GM18511 (cell line): ENCODE results near the gene EPM2AIP1.
"Not testable (repeated sequence)": the region's sequence is repeated elsewhere in the genome, so short reads cannot be mapped to it uniquely, and the experiment has no call there.

Source experiments
- ATAC-seq: cut with Tn5 transposase; IDR thresholded peaks from one replicate; pipeline ENCODE4 v1.9.1; 2021; ENCODE audit warnings: mild to moderate bottlenecking, moderate library complexity; ENCODE audit not compliant: unreplicated experiment

EPM2AIP1 gene

DNA sequence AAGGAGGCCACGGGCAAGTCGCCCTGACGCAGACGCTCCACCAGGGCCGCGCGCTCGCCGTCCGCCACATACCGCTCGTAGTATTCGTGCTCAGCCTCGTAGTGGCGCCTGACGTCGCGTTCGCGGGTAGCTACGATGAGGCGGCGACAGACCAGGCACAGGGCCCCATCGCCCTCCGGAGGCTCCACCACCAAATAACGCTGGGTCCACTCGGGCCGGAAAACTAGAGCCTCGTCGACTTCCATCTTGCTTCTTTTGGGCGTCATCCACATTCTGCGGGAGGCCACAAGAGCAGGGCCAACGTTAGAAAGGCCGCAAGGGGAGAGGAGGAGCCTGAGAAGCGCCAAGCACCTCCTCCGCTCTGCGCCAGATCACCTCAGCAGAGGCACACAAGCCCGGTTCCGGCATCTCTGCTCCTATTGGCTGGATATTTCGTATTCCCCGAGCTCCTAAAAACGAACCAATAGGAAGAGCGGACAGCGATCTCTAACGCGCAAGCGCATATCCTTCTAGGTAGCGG lies at the start of gene EPM2AIP1:
TSS of gene EPM2AIP1 (minus strand) at position 326 of the 520 bp plus-strand sequence. CDS start at position 272, 54 bp downstream.
- peak; percentile 88 for ATAC-seq

DNA sequence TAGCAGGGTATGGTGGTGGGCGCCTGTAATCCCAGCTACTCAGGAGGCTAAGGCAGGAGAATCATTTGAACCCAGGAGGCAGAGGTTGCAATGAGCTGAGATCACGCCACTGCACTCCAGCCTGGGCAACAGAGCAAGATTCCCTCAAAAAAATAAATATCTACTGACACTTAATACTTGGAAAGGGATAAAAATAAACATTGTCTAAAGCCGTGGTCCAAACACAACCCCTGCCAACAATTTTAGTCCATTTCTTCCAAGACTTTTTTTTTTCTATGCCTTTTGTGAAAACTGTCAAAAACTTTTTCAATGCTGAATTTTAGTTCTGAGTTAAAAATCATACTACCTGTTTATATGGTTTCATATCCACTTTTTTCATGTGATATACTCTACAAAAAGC lies 49.8 kb upstream of the EPM2AIP1 start:
- not testable (repeated sequence) for ATAC-seq

- no peak for ATAC-seq
Measured at GRCh38 chr3:37041546-37042195, 48.7 kb upstream of the EPM2AIP1 start.

DNA sequence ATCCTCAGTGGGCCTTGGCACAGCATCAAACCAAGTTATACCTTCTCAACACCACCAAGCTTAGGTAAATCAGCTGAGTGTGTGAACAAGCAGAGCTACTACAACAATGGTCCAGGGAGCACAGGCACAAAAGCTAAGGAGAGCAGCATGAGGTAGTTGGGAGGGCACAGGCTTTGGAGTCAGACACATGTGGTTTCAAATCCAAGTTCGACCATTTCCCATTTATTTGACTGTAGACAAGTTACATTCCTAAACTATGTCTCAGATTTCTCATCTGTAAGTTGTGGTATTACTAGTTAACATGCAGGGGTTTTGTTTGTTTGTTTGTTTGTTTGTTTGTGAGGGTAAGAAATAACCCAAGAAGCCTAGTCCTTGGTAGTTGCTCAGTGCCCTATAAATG lies 47.3 kb upstream of the EPM2AIP1 start:
- no peak for ATAC-seq

- no peak for ATAC-seq
Measured at GRCh38 chr3:37039161-37039846, 46.4 kb upstream of the EPM2AIP1 start.

DNA sequence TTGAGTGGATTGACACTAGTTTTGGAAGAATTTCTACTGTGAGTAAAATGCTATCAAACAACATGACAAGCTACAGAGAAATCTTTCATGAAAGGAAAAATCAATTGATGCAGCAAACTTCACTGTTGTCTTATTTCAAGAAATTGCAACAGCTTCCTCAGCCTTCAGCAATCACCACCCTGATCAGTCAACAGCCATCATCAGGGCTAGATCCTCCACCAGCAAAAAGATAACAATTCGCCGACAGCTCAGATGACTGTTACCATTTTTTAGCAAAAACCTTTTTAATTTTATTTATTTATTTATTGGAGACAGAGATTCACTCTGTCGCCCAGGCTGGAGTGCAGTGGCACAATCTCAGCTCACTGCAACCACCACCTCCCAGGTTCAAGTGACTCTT lies 44.4 kb upstream of the EPM2AIP1 start:
- ATAC-seq: no peak

- ATAC-seq: no peak
Measured at GRCh38 chr3:37032961-37033360, 40.0 kb upstream of the EPM2AIP1 start.

- ATAC-seq: no peak
Measured at GRCh38 chr3:37031096-37031682, 38.3 kb upstream of the EPM2AIP1 start.

DNA sequence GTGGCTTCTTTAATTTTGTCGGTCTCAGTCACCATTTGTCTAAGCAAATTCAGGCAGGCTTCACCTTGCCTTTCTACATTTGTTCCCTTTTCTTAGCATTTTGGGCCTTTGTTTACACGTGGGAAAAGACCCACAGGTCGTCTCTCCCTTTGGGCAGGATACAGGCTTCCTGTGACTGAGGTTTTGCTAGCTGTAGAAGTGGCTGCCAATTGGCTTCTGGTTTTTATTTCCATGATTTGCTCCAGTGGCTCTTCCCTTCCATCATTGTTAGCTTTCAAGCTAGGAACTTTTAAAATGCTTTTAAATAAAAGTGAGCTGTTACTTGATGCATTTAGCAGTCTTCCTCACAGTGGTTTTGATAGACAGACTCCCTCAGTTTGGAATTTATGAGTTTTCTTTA lies 37.7 kb upstream of the EPM2AIP1 start:
- ATAC-seq: no peak

- ATAC-seq: no peak
Measured at GRCh38 chr3:37029516-37030163, 36.7 kb upstream of the EPM2AIP1 start.

DNA sequence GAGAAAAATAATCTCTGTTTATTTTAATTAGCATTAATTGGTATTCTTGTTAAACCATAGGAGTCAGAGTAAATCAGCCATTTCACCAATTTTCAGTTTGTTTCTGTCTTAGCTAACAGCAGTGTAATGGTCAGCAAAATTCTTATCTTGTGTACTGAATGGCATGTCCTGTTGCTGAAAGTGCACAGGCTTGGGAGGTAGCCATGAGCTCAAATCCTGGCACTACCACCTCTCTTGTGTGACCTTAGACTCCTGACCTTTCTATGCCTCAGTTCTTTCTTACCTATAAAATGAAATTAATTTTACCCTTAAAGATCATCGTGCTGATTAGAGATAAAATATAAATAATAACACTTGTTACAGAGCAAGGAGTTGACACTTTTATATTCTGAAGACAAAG lies 36.2 kb upstream of the EPM2AIP1 start:
- no peak for ATAC-seq

- no peak for ATAC-seq
Measured at GRCh38 chr3:37028329-37028728, 35.4 kb upstream of the EPM2AIP1 start.

DNA sequence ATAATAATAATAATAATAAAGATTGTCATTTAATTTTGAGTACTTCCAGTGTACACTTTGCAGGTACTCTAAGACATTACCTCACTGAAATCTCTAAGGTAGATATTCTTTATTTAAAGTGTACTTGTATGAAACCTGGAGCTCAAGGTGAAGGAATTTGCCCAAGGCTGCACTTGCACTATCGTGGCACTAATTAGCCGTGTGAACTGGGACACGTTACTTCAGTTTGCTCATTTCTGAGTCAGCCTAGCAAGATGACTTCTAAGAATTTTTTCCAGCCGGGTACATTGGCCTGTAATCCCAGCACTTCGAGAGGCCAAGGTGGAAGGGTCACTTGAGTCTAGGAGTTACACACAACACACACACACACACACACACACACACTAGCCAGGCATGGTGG lies 33.9 kb upstream of the EPM2AIP1 start:
- ATAC-seq: no peak

GRCh38 chr3:37025561-37026335 lies 32.8 kb upstream of the EPM2AIP1 start:
- no peak for ATAC-seq

DNA sequence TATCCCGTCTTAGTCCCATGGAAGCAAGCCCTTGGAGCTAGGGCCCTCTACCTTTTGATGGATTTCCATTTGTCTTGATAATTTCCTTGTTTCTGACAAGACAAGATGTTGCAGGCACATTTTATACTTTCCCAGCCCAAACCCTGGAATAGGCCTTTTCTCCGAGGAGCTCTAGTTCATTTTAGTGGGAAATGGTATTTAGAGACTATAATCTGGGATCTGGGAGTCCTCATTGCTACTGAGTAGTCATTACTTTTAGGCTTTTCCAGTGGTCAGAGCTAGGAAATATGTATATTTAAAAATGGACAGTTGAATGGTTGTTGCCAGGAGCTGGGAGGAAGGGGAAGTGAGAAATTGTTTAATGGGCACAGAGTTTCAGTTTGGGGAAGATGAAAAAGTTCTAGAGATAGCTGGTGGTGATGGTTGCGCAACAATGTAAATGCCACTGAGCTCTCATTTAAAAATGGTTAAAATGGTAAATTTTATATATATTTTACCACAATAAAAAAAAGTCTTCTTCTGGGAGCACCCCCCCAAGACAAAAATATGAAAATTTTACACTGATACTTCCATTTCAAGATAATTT lies 32.0 kb upstream of the EPM2AIP1 start:
- ATAC-seq: peak; percentile 77

DNA sequence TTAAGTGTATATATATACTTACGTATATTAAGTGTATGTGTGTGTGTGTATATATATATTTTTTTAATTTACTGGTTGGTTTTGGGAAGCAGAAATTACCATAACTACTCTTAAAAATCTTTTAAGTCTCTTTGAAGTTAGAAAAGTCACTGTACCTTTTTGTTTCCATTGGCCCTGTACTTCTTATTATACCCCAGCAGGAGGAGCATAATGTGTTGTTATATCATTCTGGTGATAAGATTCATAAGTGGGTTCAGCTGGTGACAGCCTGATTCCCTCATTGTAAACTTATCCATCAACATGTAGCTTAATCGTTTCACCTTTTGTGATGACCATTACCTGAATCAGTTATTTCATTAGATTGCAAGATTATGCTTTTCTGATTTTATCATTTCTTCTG lies 31.2 kb upstream of the EPM2AIP1 start:
- no peak for ATAC-seq

- ATAC-seq: no peak
Measured at GRCh38 chr3:37017683-37018082, 24.8 kb upstream of the EPM2AIP1 start.

DNA sequence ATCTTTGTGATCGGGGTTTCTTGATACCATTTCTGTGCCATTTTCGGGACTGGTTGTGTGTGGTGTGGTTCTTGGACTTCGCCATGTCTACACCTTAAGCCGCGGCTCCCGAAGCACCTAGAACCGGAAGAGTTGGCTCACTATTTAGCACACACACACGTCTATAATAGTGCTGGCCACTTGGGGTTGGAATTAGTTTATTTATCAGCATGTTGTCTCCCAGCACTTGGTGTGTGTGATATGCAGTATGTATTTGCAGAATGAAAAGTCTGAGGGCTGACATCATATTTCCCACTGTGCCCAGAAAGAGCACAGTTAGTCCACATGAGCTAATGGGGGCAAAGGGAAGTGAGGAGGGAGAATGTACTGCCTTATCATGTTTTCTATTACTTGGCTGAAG lies 24.0 kb upstream of the EPM2AIP1 start:
- ATAC-seq: no peak

DNA sequence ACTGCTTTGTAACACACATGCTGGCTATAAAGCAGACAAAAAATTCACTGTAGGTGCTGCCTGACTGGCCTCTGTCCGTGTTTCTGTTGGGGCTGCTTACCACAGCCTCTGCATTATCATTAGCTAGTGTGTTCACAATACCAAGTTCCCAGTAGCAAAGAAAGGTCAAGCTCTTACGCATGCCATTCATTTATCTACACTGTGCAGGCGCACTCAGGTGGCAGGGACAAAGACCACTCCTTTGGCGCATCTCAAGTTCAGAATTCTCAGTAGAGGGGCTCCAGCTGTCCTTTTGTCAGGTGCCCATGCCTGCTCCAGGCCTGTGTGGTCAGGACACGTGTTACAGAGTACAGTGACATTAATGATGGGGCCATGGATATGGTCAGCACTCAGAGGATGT lies 22.7 kb upstream of the EPM2AIP1 start:
- no peak for ATAC-seq

- no peak for ATAC-seq
Measured at GRCh38 chr3:37014620-37015019, 21.7 kb upstream of the EPM2AIP1 start.
